HK-2 (cell line): ENCODE results near the gene KRTAP10-5.

Source experiments
- DNase-seq: peaks from one replicate; pipeline ENCODE4 v3.0.0-alpha.2; 2018; ENCODE audit not compliant: unreplicated experiment

KRTAP10-5 gene

GRCh38 chr21:44549525-44550211, 30.7 kb downstream of the KRTAP10-5 start:
- DNase-seq = no peak

GRCh38 chr21:44548922-44549321, 31.5 kb downstream of the KRTAP10-5 start:
- DNase-seq = no peak

GRCh38 chr21:44548381-44548780, 32.0 kb downstream of the KRTAP10-5 start:
- no peak for DNase-seq

GRCh38 chr21:44547656-44548331, 32.6 kb downstream of the KRTAP10-5 start:
- DNase-seq = no peak

- DNase-seq = no peak
These were observed 35.8 kb downstream of the KRTAP10-5 start for GRCh38 chr21:44544566-44544965.

GRCh38 chr21:44542716-44543115, 37.7 kb downstream of the KRTAP10-5 start:
- no peak for DNase-seq

GRCh38 chr21:44540741-44541288, 39.6 kb downstream of the KRTAP10-5 start:
- DNase-seq = no peak

GRCh38 chr21:44539991-44540666, 40.3 kb downstream of the KRTAP10-5 start, which contains the start of gene KRTAP10-1:
TSS of gene KRTAP10-1 (minus strand) at chr21:44540195. CDS start at chr21:44540150, 45 bp downstream.
- no peak for DNase-seq

GRCh38 chr21:44539046-44539445, 41.4 kb downstream of the KRTAP10-5 start:
- DNase-seq = no peak

GRCh38 chr21:44537930-44538911, 42.2 kb downstream of the KRTAP10-5 start:
- no peak for DNase-seq

GRCh38 chr21:44535963-44536362, 44.4 kb downstream of the KRTAP10-5 start:
- DNase-seq = no peak

- DNase-seq = no peak
These were observed 45.7 kb downstream of the KRTAP10-5 start for GRCh38 chr21:44534688-44535087.

- no peak for DNase-seq
These were observed 46.3 kb downstream of the KRTAP10-5 start for GRCh38 chr21:44533891-44534627.

GRCh38 chr21:44533121-44533890, 47.1 kb downstream of the KRTAP10-5 start:
- no peak for DNase-seq

GRCh38 chr21:44532712-44533111, 47.7 kb downstream of the KRTAP10-5 start:
- no peak for DNase-seq

GRCh38 chr21:44531606-44532564, 48.5 kb downstream of the KRTAP10-5 start:
- DNase-seq = no peak

GRCh38 chr21:44530903-44531605, 49.4 kb downstream of the KRTAP10-5 start:
- DNase-seq = no peak
